ENCODE data around the gene ENPP7.
"Not testable (repeated sequence)": the region's sequence is repeated elsewhere in the genome, so short reads cannot be mapped to it uniquely, and the experiment has no call there.

The ENPP7 gene

DNA sequence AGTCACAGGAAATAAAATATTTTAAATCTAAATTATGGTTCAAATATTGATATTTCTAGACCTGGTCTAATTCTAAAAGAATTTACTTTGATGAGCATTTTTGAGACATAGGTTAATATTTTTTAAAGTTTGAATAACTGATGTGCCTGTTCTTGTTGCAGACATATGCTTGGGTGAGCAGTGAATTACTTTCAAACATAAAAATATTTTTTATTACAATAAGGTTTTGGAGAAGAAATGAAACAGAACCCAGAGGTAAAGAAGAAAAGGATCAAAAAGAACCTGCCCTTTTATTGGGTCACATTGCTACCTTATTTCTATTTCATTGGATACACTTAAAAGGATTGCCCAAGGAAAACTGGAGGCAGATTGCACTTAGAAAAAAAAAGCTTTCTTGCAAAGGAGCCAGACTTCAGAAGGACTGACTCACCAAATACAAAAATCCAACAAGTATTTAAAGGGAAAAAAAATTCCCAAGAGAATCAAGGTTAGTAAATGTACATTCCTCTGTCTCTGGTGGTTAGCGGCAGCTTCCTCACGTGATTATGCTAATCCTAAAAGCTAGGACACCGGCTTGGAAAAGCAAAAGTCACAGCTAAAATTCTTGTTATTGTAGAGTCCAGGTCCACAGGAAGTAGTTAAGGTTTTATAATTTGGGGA lies 18.5 kb downstream of the ENPP7 start:
- DNase-seq (ENCODE audit: low spot score) = no peak

DNA sequence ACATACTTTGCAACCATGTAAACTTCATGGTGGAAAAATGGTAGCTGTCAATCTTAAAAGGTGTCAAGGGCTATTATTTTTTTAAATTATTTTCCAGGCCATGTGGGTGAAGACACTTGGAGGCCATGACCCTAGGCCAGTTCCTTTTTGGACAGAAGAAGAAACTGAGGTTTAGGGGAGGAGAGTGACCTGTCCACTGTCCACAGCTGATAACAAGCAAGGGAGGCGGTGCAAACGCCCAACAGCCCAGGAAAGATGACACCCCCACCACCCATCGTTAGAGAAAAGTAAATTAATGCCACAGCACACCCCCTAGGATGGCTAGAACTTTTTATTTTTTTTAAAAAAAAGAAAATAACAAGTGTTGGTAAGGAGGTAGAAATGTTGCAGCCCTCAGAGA lies 19.2 kb downstream of the ENPP7 start:
- no peak for DNase-seq (ENCODE audit: low spot score)

DNA sequence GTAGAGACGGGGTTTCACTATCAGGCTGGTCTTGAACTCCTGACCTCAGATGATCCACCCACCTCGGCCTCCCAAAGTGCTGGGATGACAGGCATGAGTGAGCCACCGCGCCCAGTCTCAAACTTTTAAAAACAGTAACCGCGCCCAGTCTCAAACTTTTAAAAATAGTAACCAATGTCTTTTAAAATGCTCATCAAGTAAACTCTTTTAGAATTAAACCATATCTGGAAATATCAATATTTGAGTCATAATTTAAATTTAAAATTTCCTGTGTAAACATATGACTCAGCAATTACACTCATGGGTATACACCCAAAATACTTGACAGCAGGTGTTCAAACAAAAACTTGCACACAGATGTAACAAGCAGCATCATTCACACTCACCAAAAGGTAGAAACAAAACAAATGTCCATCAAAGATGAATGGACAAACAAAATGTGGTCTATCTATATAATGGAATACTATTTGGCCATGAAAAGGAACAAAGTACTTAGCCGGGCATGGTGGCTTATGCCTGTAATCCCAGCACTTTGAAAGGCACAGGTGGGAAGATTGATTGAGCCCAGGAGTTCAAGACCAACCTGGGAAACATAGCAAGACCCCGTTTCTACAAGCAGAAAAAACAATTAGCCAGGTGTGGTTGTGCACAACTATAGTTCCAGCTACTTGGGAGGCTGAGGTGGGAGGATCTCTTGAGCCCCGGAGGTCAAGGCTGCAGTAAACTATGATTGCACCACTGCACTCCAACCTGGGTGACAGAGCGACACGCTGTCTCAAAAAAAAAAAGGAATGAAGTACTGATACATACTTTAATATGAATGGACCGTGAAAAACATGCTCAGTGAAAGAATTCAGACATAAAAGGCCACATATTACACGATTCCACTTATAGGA lies 20.2 kb downstream of the ENPP7 start:
- no peak for DNase-seq (ENCODE audit: low spot score)

DNA sequence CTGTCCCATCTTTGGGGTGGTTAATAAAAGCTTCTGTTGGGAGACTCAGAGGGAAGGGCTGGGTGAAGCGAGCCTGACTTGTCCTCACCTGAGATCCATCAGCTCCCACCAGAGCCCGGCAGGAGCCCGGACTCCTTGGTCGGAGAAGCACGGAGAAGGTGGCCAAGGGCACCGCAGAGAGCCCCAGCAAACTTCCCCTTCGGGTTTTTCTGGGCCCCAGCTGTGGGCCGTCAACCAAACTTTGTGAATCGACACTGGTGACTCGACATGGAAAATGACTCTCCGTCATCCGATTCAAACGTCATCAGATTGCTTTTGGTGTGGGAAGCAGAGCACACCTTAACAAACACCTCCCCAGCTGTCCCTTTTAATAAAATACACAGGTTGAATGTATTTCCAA lies 21.4 kb downstream of the ENPP7 start:
- no peak for DNase-seq (ENCODE audit: low spot score)

DNA sequence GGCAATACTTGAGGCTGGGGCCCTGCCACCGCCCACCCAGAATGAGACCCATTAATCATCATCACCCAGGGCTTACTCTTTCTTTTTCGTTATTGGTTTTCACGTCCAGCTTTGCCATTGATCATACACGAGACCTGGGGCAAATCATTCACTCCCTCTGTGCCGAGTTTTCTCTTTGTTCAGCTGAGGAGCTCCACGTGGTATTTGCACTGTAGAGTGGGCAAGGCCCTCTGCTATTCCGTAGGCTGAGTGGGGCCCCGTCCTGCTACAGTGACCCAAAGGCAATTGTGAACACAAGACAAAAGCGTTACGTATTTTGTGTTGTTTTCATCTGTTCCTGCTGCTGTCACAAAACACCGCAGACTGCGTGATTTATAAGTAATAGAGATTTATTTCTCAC lies 23.6 kb downstream of the ENPP7 start:
- DNase-seq (ENCODE audit: low spot score) = no peak

DNA sequence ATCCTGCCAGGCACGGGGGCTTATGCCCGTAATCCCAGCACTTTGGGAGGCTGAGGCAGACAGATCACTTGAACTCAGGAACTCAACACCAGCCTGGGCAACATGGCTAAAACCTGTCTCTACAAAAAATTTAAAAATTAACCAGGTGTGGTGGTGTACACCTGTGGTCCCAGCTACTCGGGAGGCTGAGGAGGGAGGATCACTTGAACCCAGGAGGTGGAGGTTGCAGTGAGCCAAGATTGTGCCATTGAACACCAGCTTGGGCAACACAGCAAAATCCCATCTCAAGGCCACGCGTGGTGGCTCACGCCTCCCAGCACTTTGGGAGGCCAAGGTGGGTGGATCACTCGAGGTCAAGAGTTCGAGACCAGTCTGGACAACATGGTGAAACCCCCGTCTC lies 24.2 kb downstream of the ENPP7 start:
- not testable (repeated sequence) for DNase-seq (ENCODE audit: low spot score)

DNA sequence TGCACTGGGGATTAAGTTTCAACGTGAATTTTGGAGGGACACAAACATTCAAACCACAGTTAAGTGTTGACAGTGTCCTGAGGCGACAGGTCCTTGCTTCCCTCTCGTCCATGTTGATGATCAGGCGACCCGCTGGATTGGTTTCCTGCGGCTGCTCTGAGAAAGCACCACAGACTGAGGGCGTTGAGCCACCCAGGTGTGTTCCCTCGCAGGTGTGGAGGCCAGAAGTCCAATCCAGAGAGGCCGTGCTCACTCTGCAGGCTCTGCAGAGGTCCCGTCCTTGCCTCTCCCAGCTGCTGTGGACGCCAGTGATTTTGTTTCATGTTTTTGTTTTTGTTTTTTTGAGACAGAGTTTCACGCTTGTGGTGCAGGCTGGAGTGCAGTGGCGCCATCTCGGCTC lies 24.8 kb downstream of the ENPP7 start:
- no peak for DNase-seq (ENCODE audit: low spot score)

DNA sequence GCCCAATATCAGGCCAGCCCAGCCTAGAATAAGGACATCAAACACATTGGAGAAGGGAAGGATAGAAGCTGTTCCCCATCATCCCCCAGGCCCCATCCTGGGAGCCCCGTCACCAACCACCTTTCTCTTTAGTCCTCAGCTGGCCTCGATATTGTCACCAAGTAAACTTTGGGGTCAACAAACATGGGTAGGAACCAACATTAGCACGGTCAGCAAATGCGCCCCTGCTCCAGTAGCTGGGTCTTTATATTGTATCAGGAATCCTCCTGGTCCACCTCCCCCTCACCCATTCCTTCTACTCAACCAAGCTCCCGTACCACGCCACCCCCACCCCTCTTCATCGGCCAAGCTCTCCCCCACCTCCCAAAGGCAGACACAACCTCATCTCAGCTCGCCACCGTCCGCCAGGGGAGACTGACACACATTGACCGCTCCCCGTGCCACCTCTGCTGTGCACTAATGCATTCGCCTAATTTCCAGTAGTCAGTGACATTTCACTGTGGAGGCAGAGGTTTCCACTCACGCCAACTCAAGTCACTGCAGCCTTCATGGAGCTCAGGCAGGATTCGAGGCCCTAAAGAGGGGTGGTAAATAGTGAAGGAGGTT lies 26.5 kb downstream of the ENPP7 start:
- DNase-seq (ENCODE audit: low spot score) = no peak

DNA sequence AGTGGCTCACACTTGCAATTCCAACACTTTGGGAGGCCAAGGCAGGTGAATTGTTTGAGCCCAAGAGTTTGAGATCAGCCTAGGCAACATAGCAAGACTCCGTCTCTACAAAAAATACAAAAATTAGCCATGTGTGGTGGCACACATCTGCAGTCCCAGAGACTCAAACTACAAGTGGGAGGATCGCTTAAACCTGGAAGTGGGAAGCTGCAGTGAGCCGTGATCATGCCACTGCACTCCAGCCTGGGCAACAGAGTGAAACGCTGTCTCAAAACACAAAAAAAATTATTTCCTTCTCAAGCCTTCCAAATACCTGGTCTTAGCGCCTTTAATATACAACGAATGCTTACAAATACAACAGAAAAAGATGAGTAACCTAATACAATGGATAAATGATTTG lies 27.5 kb downstream of the ENPP7 start:
- no peak for DNase-seq (ENCODE audit: low spot score)

DNA sequence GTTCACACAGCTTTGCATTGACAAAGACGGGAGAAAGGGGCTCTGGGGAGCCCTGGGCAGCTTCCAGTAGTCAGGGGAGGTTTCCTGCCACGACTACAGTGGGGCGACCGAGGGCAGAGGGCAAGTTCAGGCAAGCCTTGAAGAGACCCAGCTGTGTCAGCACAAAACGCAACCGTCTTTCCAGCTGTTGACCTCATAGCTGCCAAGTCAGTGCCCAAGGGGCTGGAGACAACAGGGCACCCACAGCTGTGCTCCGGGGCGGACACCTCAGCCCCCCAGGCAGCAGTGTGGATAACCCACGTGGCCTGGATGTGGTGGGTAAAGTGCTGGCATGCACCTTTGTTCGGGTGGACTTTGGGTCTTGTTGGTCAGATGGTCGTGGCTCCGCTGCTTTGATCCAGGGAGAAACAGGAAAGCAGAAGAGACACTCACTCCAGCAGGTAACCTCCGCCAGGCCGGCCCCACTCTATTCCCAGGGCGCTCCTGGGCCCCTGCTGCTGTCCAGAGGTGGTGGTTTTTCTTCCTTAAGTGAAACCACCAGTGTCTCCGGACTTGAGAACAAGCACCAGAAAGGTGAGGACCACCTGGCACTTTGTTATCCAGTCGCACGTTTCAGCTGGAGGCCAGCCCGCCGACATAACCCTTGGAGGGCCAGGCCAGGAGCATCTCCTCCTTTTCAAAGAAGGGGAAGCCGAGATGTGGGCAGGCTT lies 29.6 kb downstream of the ENPP7 start:
- DNase-seq (ENCODE audit: low spot score) = no peak

DNA sequence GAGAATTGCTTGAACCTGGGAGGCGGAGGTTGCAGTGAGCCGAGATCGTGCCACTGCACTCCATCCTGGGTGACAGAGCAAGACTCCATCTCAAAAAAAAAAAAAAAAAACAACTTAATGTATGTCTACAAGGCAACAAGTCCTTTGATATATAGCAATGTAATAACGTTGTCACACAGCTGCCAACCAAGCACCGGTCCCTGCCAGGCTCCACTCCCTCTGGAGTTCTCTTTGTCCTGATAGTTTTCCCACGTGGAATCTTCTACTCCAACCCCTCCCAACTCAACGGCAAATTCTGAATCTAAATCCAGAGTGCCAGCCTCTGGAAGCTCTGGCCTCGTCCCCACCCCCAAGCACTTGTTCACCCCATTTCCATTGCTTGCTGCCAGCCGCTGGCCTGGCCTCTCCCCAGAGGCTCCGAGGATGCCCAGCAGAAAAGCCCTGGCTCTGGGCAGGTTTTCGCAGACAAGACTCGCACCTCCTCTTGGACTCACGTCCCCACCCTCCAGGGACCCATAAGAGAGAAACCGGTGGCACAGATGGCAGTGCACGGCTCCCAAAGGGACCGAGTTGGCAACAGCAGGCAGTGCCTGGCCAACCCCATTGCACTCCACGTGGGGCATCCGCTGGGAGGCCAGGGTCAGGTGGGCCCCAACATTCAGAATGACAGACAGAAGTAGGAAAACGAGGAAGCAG lies 31.3 kb downstream of the ENPP7 start:
- no peak for DNase-seq (ENCODE audit: low spot score)

DNA sequence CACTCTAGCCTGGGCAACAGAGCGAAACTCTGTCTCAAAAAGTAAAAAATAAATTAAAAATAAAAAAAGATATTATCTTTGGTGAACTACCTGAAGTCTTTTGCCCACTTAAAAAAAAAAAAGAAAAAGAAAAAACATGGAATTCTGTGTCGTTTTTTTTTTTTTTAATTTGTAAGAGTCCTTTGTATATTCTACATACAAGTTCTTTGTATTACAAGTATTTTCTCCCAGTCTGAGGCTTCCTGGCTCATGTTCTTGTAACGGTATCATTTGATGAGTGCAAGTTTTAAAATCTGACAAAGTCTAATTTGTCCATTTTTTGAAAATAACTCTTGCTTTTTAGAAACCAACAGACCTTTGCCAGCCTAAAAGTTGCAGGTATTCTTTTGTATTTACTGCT lies 35.0 kb downstream of the ENPP7 start:
- DNase-seq (ENCODE audit: low spot score) = no peak

DNA sequence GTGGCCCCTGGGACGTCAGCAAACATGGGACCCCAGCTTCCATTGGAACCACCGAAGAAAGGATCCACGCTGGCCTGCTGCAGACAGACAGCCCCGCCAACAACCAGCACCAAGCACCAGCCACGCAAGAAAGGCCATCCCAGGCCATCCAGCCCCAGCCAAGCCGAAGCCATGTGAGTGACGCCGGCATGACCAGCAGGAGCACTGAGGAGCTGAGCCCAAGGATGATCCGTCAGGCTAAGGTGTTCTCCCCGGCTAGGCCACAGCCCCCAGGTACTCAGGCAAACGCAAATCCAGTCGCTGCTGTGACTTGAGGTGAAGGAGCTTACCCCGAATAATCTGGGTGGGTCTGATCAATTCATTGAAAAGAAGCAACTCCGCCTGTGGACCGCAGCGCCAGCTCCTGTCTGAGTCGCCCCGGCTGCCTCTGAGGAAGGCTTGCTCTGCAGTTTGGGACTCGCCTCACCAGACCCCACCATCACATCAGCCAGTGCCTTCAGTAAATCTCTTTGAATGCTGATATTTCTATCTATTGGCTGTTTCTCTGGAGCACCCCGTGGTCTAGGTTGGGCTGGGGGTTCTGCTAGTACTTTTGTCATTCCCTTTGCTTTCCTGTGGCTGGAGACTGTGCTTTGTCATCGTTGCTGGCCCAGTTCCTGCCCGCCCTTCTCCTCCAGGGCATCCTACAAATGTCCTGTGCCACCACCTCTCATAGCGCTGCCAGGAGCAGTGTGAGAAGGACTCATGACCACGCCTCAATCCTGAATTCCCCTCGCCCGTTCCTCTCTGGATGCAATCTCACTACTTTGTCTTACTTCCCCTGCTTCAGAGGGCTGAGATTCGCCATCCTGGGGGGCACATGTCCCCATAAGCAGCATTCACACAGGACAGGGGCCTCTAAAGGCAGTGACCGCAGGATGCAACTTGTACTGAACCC lies 39.1 kb downstream of the ENPP7 start:
- no peak for DNase-seq (ENCODE audit: low spot score)

DNA sequence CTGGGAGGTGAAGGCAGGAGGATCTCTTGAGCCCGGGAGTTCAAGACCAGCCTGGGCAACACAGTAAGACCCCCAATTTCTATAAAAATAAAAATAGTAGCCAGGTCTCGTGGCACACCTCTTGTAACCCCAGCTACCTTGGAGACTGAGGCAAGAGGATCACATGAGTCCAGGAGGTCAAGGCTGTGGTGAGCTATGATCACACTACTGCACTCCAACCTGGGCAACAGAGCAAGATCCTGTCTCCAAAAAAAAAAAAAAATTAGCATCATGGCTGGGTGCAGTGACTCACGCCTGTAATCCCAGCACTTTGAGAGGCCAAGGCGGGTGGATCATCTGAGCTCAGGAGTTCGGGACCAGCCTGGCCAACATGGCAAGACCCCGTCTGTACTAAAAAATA lies 40.5 kb downstream of the ENPP7 start:
- no peak for DNase-seq (ENCODE audit: low spot score)

DNA sequence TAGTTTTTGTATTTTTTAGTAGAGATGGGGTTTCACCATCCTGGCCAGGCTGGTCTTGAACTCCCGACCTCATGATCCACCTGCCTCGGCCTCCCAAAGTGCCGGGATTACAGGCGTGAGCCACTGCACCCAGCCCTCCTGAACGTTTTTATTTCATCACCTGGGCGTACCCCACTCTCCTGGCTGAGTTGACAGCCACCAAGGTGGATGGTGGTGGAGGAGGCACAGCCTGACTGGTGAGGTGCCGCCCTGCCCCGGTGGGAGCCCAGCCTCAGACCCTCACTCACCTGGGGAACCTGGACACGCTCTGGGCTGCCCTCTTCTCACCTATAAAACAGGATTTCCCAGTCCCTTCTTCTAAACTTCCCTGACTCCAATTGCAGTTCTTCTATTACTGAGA lies 42.0 kb downstream of the ENPP7 start:
- not testable (repeated sequence) for DNase-seq (ENCODE audit: low spot score)

DNA sequence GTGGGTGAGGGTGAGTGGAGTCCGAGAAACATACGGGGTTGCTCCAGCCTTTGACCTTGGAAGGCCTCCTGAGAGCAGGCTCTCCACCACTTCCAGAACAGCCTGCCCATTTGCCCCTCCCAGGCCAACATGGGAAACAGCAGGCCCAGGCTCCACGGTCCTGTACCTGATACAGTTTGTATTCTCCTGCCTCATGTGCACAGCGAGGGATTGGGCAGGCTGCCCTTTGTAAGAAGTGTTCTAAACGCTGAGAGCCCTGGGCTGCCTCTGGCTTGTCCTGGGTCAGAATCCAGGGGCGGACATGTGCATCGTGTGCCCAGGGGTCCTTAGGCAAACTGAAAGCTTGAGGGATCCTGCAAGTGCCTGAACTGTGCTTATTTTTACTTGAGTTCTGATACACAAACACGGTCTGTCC lies 43.8 kb downstream of the ENPP7 start:
- DNase-seq (ENCODE audit: low spot score) = no peak

DNA sequence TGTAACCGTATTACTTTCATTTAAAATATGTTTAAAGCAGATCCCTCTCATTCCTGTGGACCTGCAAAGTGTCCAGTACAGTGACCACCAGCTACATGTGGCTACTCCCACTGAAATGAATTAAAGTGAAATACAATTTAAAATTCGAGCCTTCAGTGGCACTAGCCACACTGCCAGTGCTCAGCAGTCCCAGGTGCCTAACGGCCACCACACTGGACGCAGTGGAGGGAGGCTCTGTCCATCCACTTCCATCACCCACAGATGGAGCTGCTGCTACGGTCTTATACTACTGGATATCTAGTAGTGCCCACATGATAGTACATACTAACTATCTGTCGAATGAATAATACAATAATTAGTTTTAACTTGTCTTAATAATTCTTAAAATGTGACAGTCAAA lies 44.9 kb downstream of the ENPP7 start:
- DNase-seq (ENCODE audit: low spot score) = no peak

DNA sequence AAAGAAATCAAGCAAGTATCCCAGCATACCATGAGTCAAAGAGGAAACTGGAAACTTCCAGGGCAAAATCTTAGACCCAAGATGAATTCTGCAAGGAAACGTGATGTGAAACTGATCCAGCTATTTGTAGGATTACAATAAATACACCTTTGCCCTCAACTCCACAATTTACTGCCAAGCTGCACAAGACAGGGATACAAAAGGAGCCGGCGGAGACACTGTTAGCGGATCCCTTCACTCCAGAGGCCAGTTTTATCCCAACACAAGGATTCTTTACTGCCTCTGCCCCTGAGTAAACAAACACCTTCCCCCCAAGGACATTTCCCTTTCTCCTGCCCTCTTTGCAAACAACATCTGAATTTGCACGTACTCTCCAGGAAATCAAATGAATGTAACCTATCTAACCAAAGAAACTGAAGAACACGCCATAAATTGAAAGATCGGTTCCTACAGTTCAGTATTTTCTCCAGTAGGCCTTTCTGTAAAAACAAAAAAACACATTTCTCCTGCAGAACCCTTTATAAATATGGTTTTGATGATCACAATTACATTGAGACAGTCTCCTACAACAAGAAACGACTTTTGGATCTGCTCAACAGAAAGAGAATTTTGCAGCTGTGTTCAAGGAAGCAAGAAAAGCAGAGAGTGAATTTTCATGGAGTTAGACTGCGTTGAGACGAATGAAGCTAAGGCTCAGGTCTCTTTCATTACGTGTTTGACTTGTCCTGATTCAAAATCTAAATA lies 45.8 kb downstream of the ENPP7 start:
- DNase-seq (ENCODE audit: low spot score) = no peak

DNA sequence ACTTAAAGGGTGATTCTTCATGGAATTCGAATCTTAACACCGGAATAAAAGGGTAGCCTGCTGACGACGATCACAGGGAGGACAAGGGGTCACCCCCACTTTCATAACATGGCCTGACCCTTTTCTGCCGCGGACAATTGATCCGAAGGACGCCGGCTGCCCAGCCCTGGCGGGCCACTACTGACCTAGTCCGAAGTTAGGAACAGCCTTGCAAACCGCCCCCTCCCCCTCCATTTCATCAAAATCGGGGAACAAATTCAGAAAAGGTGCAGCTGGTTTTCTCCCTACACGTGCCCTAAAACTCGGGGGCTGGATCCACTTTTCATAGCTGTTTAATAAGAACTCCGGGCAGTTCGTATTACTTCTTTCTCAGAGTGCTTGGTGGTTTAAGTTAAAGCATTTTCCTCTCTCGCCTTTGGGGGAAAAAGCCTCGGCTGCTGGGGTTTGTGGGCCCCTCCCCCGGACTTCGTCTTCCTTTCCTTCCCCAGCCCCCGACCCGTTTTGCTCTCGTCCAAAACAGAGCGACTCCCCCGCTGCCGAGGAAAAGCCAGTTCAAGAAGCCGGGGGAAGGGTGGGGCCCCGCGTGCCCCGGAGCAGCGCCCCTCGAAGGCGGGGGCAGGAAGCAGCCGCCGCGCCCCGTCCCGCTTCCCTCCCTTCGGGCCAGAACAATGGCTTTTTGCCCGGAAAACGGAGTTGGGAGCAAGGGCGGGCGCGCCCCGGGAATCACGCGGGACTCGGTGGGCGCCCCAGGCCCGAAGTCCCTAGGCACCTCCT lies 46.6 kb downstream of the ENPP7 start:
- peak; percentile 53 for DNase-seq (ENCODE audit: low spot score)
